ENCODE data around the gene PHOX2A.
"Not testable (repeated sequence)": the region's sequence is repeated elsewhere in the genome, so short reads cannot be mapped to it uniquely, and the experiment has no call there.

The PHOX2A gene

GRCh38 chr11:72244060-72244360, at the start of gene PHOX2A:
Gene PHOX2A, minus strand, starts transcription at chr11:72244176. Its CDS starts 172 bp downstream, at chr11:72244004.
- in situ Hi-C loops (cut with MboI; ENCODE audit: low sequenced_read_pairs), result no loop called here

GRCh38 chr11:72293391-72293790, 49.4 kb upstream of the PHOX2A start:
- in situ Hi-C loops (cut with MboI; ENCODE audit: low sequenced_read_pairs), result loop anchor here (25.0 kb wide), 1 partner anchor 119 kb away; no protein-coding TSS in a partner anchor

DNA sequence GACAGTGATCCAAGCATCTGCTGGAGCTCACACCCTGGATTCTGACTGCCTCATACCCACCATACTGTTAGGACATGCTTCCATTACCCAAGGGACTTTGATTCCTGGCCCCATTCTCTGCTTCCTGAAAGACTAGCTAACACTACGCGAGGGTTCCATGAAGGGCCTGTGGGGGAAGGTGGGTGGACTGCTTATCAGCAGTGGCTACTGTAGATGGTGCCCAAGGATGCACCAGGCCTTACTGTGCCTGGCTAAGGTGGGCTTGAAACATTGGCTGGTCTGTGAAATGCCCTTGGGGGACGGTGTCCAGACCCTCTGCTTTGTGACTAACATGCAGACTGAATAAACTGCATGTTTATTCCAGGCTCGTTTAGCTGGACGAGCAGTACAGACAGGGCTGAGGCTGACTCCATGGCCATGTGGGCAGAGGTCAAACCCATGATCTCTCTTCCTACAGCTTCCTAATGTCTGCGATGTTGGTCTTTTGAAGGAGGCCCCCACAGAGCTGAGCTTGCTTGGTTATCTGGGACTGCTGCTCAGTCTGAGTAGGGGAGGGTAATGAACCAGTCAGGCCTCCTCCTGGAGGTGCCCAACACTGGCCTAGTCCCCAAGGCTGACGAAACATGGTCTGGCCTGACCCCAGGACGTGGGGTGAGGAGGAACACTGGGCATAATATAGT, 48.3 kb upstream of the PHOX2A start:
- in situ Hi-C loops (cut with MboI; ENCODE audit: low sequenced_read_pairs), result loop anchor here (25.0 kb wide), 1 partner anchor 120 kb away; no protein-coding TSS in a partner anchor

- in situ Hi-C loops (cut with MboI; ENCODE audit: low sequenced_read_pairs), result loop anchor here (25.0 kb wide), 1 partner anchor 122 kb away; no protein-coding TSS in a partner anchor
Observed at GRCh38 chr11:72290741-72291140, 46.8 kb upstream of the PHOX2A start.

- in situ Hi-C loops (cut with MboI; ENCODE audit: low sequenced_read_pairs), result loop anchor here (25.0 kb wide), 1 partner anchor 125 kb away; no protein-coding TSS in a partner anchor
Observed at GRCh38 chr11:72287293-72287692, 43.3 kb upstream of the PHOX2A start.

DNA sequence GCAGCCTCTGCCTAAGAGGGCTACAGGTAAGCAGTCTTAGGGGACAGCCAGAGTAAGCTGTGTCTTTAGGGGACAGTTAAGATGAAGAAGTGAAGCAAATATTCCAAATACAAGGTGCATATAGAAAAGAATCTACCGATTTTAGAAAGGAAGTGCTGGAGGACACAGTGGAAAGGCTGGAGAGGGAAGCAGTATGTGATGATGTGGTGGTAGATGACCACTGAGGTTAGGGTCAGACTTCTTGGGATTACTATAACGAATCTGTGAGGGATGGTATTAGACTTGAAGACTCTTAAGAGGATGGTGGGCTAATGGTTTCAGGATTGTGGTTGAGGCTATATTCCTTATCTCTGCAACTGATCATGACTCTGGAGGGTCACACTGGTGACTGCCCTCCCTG, 40.0 kb upstream of the PHOX2A start:
- in situ Hi-C loops (cut with MboI; ENCODE audit: low sequenced_read_pairs), result loop anchor here (25.0 kb wide), 1 partner anchor 128 kb away; no protein-coding TSS in a partner anchor

GRCh38 chr11:72280726-72281315, 36.8 kb upstream of the PHOX2A start:
- in situ Hi-C loops (cut with MboI; ENCODE audit: low sequenced_read_pairs), result loop anchor here (25.0 kb wide), 1 partner anchor 131 kb away; no protein-coding TSS in a partner anchor

GRCh38 chr11:72280037-72280436, 36.1 kb upstream of the PHOX2A start:
- in situ Hi-C loops (cut with MboI; ENCODE audit: low sequenced_read_pairs), result loop anchor here (25.0 kb wide), 1 partner anchor 132 kb away; no protein-coding TSS in a partner anchor

- in situ Hi-C loops (cut with MboI; ENCODE audit: low sequenced_read_pairs), result loop anchor here (25.0 kb wide), 1 partner anchor 133 kb away; no protein-coding TSS in a partner anchor
Observed at GRCh38 chr11:72278905-72279304, 34.9 kb upstream of the PHOX2A start.

DNA sequence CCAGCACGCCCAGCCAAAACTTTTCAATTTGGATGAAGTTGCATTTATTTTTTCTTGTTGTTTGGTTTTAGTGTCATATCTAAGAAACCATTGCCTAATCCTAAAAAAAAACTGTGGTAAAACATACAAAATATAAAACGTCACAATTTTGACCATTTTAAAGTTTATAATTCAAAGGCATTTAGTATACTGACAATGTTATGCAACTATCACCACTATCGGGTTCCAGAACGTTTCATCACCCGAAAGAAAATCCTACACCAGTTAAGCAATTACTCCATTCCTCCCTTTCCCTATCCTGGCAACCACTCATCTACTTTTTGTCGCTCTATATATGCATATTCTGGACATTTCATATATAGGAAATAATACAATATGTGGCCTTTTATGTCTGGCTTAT, 30.5 kb upstream of the PHOX2A start:
- in situ Hi-C loops (cut with MboI; ENCODE audit: low sequenced_read_pairs), result no loop called here

GRCh38 chr11:72271980-72272379, 28.0 kb upstream of the PHOX2A start:
- in situ Hi-C loops (cut with MboI; ENCODE audit: low sequenced_read_pairs), result no loop called here

DNA sequence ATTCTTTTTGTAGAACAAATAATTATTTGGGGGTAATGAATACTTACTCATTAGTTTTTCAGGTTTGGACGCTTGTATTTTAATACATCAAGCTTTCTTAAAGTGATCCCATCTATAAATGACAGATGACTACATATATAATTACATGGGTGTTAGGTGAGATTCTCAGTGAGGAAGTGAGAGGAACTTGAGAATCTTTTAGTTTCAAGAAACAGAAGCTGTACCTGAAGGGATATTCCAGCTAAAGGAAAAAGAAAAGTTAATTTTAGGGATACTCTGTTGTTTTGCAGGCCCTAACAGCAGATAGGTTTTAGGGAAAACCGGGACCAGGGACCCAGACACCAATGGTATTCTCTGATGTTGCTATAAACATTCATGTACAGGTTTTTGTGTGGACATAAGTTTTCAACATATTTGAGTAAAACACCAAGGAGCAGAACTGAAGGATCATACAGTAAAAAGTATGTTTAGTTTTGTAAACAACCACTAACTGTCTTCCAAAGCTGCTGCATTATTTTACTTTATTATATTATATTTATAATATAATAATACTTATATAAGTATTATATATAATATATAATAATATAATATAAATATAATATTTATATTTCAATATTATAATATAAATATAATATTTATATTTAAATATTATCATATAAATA, 24.1 kb upstream of the PHOX2A start:
- in situ Hi-C loops (cut with MboI; ENCODE audit: low sequenced_read_pairs), result no loop called here

DNA sequence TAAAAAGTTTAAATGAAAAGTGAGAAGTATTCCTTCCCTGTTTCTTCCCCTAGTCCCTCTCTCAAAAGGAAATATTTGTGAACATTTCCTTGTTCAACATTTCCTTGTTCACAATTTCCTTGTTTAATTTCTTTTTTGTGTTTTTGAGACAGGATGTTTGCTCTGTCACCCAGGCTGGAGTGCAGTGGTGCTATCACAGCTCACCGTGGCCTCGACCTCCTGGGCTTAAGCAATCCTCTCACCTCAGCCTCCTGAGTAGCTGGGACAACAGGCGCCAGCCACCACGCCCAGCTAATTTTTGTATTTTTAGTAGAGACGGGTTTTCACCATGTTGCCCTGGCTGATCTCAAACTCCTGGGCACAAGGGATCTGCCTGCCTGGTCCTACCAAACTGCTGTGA, 23.0 kb upstream of the PHOX2A start:
- in situ Hi-C loops (cut with MboI; ENCODE audit: low sequenced_read_pairs), result not testable (repeated sequence)

- in situ Hi-C loops (cut with MboI; ENCODE audit: low sequenced_read_pairs), result no loop called here
Observed at GRCh38 chr11:72265951-72266350, 22.0 kb upstream of the PHOX2A start.

DNA sequence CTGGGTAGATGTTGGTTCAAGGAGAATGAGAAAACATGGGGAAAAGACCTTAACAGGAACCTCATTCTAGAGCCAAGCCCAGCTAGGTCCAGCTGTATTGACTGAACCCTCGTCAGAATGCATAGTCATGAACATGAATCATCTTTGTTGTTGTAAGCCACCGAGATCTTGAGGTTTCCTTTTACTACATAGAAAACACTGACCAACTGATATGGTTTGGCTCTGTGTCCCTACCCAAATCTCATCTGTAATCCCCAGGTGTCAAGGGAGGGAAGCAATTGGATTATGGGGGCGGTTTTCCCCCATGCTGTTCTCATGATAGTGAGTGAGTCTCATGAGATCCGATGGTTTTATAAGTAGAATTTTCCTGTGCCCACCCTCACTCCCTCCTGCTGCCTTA, 19.4 kb upstream of the PHOX2A start:
- in situ Hi-C loops (cut with MboI; ENCODE audit: low sequenced_read_pairs), result no loop called here

DNA sequence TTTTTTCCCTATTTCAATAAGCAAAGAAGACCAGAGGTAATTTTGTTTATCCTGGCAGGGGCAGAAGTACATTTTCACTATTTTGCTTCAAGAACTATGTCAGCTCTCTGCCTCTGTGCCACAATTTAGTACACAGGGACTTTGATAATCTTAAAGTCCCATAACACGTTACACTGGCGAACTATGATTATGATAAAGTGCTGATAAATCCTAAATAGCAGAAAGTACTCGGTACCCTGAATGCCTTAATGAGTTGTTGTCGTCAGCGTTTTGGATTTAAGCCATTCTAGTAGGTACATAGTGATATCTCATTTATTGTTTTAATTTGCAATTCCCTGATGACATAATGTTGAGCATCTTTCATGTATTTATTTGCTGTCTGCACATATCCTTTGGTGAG, 16.6 kb upstream of the PHOX2A start:
- in situ Hi-C loops (cut with MboI; ENCODE audit: low sequenced_read_pairs), result no loop called here

DNA sequence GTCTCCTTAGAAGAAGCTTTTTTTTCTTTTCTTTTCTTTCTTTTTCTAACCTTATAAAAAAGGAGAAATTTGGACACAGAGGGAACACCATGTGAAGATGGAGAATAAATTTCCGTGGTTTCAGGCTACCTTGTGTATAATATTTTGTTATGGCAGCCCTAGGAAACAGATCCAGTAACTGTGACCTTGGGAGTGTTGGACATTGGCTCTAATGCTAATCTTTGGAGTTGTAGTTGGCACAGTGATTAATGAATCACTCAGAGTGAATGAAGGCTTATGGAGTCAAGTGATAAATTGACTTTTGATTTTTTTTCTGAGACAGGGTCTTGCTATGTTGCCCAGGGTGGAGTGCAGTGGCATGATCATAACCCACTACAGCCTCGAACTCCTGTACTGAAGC, 15.5 kb upstream of the PHOX2A start:
- in situ Hi-C loops (cut with MboI; ENCODE audit: low sequenced_read_pairs), result no loop called here

GRCh38 chr11:72257570-72257969, 13.6 kb upstream of the PHOX2A start:
- in situ Hi-C loops (cut with MboI; ENCODE audit: low sequenced_read_pairs), result no loop called here

DNA sequence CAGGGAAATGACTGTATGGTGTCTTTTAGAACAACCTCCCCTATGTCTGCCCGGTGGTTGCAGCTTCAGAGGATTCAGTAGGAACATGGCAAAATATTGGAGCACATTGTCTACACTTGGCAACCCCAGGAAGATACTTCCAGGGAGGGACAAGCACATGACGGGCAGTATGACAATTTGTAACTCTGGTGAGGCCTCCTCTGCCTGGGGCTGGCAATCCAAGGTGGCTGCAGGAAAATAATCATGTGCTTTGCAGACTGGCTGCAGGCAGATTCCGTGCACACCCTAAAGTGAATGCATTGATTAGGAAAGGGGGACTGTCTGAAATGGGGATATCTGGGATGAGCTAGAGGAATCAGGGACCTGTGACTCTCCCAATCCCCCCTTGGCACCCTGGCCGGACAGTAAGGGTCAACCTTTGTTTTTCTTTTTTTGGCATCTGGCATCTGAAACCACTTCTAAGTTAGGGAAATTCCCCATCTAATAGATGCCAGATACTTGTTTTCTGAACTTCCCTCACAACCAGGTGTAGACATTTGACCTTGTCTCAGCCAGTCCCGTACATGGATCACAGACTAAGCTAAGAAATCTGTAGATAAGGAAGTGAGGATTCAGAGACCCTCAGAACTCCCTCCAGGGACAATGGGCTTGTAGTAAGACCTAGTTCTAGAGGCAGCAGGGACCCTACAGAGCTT, 10.5 kb upstream of the PHOX2A start:
- in situ Hi-C loops (cut with MboI; ENCODE audit: low sequenced_read_pairs), result no loop called here

DNA sequence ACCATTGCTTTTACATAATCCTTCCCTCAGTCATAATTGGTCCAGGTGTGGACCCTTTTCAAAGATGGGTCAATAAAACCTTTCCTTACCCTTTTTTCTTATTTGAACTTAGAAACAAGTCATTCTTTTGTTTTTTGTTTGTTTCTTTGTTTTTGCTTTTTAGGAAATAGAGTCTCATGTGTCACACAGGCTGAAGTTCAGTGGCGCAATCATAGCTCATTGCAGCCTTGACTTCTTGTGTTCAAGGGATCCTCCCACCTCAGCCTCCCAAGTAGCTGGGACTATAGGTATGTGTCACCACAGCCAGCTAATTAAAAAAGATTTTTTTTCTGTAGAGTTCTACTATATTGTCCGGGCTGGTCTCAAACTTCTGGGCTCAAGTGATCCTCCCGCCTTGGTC, 9.4 kb upstream of the PHOX2A start:
- in situ Hi-C loops (cut with MboI; ENCODE audit: low sequenced_read_pairs), result no loop called here

- in situ Hi-C loops (cut with MboI; ENCODE audit: low sequenced_read_pairs), result no loop called here
Observed at GRCh38 chr11:72251614-72252013, 7.6 kb upstream of the PHOX2A start.

Measured in HL-60/S4 treated with phorbol 12-myristate 13-acetate at 8.2 ng/mL for 4 days and 3 days (cell line).